Chondrocyte (in vitro differentiated cells): ENCODE measurements around the gene MSMP. TPM values are rescaled to one million over a fixed set of nuclear protein-coding genes. Genes with fewer than 3 reads are reported as not detected.

Source experiments
- DNase-seq: peaks from one replicate; pipeline ENCODE4 v3.0.0; 2021; ENCODE audit warnings: mixed read lengths, low spot score
- H3K27ac Mint-ChIP-seq: one replicate; pipeline ENCODE4 v1.8.0; 2021; ENCODE audit warnings: mild to moderate bottlenecking, moderate library complexity, mixed read lengths; ENCODE audit not compliant: unreplicated experiment
- H3K27me3 Mint-ChIP-seq: 2 replicates; pipeline ENCODE4 v1.8.0; 2021; ENCODE audit warnings: low read depth, mixed read lengths
- H3K36me3 Mint-ChIP-seq: 2 replicates; pipeline ENCODE4 v1.8.0; 2021; ENCODE audit warnings: low read depth, mixed read lengths
- H3K4me1 Mint-ChIP-seq: 2 replicates; pipeline ENCODE4 v1.8.0; 2021; ENCODE audit warnings: low read depth, mild to moderate bottlenecking, mixed read lengths
- H3K4me3 Mint-ChIP-seq: one replicate; pipeline ENCODE4 v1.8.0; 2021; ENCODE audit warnings: mild to moderate bottlenecking, moderate library complexity, mixed read lengths; ENCODE audit not compliant: unreplicated experiment
- H3K9me3 Mint-ChIP-seq: 2 replicates; pipeline ENCODE4 v1.8.0; 2021; ENCODE audit warnings: low read depth, mixed read lengths
- microRNA-seq: library from miRNA; unstranded; fragments of <30 nt; microRNA quantifications from one replicate; pipeline ENCODE4 v1.2.0, GENCODE V29; 2020; ENCODE audit warnings: borderline number of aligned reads
- total RNA-seq: library from RNA; stranded (reverse); gene quantifications from 3 replicates; pipeline ENCODE4 v1.2.1, GENCODE V29; 2021
- TF ChIP-seq, protein P1 (sequence below): fragments of 200-600 bp; sonication (generic); IDR thresholded peaks from 2 replicates; pipeline ENCODE4 v1.5.0; 2021; ENCODE audit warnings: antibody characterized with exemption, mild to moderate bottlenecking, moderate library complexity

The MSMP gene
- total RNA-seq, 1 donor from 2014 or later: not detected

DNA sequence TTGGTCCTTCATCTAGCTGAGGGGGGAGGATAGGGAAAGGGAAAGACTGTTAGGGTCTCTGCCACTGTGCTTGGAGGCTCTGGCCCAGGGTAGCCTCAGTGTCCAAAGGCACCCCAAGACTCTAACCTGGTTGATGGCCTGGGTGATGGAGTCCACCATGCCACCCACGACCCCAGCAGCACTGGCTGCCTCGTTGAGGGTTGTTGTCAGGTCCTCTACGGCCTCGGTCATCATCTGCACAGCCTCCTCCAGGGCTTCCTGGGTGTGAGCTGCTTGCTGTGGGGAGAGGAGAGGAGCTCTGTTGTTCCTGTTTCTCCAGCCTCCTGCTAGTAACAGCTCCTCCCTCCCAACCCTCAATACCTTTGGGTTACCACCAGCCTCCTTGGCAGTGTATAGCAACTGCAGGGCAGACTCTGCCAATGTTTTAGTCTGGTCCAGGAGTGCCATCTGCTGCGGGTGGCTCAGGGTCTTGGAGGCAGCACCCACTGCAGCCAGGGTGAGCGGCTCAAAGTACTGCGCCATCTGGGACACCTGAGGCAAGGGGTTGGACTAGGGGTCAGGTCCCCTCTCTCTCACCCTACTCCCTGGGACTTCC, 48.1 kb downstream of the MSMP start:
- H3K27me3 Mint-ChIP-seq: no peaks in the 10 kb centered on the region
- no peak for DNase-seq
- peaks cover 65% of the 10 kb centered on the region for H3K36me3 Mint-ChIP-seq
- no peaks in the 10 kb centered on the region for H3K9me3 Mint-ChIP-seq
- TF ChIP-seq, protein P1, sequence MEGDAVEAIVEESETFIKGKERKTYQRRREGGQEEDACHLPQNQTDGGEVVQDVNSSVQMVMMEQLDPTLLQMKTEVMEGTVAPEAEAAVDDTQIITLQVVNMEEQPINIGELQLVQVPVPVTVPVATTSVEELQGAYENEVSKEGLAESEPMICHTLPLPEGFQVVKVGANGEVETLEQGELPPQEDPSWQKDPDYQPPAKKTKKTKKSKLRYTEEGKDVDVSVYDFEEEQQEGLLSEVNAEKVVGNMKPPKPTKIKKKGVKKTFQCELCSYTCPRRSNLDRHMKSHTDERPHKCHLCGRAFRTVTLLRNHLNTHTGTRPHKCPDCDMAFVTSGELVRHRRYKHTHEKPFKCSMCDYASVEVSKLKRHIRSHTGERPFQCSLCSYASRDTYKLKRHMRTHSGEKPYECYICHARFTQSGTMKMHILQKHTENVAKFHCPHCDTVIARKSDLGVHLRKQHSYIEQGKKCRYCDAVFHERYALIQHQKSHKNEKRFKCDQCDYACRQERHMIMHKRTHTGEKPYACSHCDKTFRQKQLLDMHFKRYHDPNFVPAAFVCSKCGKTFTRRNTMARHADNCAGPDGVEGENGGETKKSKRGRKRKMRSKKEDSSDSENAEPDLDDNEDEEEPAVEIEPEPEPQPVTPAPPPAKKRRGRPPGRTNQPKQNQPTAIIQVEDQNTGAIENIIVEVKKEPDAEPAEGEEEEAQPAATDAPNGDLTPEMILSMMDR: no peak
- H3K27ac Mint-ChIP-seq: no peak overlapping the region
- no peaks in the 10 kb centered on the region for H3K4me1 Mint-ChIP-seq
- H3K4me3 Mint-ChIP-seq: no peak overlapping the region

DNA sequence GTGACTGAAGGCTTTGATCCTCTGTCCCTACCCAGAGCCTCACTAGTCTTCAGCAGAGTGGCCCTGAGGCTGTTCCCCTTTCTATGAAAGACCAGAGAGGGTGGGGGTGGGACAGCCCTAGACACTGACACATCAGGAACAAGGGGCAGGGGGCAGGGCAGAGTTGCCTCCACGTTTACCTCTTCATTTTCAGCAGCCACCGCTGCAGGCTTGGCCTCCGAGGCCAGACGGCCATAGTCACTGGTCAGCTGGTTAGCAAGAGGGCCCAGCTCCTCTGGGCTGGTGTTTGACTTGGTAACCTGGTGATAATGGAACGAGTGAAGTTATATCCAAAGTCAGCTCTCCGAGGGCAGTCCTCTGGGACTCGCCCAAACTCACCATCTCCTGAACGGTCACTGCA, 48.7 kb downstream of the MSMP start:
- Mint-ChIP-seq H3K4me1 (no peaks in the 10 kb centered on the region), H3K27me3 (no peaks in the 10 kb centered on the region), H3K4me3 (no peak overlapping the region), H3K9me3 (no peaks in the 10 kb centered on the region), H3K27ac (no peak overlapping the region), H3K36me3 (peaks cover 60% of the 10 kb centered on the region)
- TF ChIP-seq, protein P1: no peak
- DNase-seq: no peak

DNA sequence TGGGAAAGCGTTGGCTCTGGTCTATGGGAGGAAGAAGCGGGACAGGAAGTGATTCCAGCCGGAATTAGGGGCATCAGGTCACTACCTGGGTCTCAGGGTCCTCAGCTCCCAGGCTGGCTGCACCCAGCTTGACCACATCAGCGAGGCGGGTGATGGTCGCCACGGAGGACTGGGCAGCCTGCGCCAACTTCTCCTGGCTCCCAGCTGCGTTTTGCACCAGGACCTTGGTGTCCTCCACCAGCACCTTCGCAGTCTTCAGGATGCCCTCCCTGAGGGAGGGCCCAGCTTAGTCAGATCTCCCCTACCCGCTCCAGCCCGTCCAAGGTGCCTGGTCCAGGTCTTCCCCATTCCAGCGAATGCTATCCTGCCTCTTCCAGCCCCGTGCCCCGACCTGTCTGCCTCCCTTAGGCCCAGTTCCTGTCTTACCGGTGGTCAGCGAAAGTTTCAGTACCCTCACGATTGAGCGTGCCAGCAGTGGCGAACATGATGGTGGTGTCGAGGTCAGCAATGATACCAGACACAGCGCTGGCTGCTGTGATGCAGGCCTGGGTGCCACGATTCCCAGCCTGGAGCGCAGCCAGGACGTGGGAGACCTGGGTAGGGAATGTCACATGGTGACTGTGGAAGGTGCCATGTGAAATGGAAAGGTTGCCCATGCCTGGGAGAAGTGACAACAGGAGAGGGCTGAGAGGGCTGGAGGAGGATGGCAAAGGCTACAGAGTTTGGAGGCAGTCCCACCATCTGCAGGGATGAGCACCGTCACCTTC, 50.0 kb downstream of the MSMP start:
- TF ChIP-seq, protein P1: no peak
- DNase-seq: no peak
- H3K27me3 Mint-ChIP-seq: no peaks in the 10 kb centered on the region
- peak overlapping the region; percentile 65 for H3K27ac Mint-ChIP-seq
- no peak overlapping the region for H3K4me3 Mint-ChIP-seq
- H3K36me3 Mint-ChIP-seq: peaks cover 55% of the 10 kb centered on the region
- no peaks in the 10 kb centered on the region for H3K4me1 Mint-ChIP-seq
- H3K9me3 Mint-ChIP-seq: no peaks in the 10 kb centered on the region

Small RNA genes within 50 kb of the gene (microRNA-seq; reads per million reads assigned to microRNA genes)
- 3.3 reads per million for gene MIR6852
- 1.7 reads per million for gene MIR6853

Other genes starting within 250 kb of the MSMP start
- gene TESK1, start 149.0 kb downstream of the MSMP start, total RNA-seq: 50.7 to 54.7 TPM (median 54.3 TPM) in 3 replicates
- 0.51 to 1.1 TPM (median 1.1 TPM) in 3 replicates for gene CD72, start 135.9 kb downstream of the MSMP start, total RNA-seq
- not detected in 3 replicates for gene SIT1, start 103.3 kb downstream of the MSMP start, total RNA-seq
- gene RMRP, start 96.3 kb downstream of the MSMP start, total RNA-seq: 11,782 to 13,339 TPM (median 12,386 TPM) in 3 replicates
- gene CCDC107, start 96.0 kb downstream of the MSMP start, total RNA-seq: 31.1 to 55.2 TPM (median 52.2 TPM) in 3 replicates
- 0.79 to 2.3 TPM (median 0.85 TPM) in 3 replicates for gene ARHGEF39, start 89.1 kb downstream of the MSMP start, total RNA-seq
- gene CA9, start 80.3 kb downstream of the MSMP start, total RNA-seq: 2.9 to 3.6 TPM in 2 of 3 replicates, not detected in the other
- gene TPM2, start 64.4 kb downstream of the MSMP start, total RNA-seq: 498 to 2,023 TPM (median 2,016 TPM) in 3 replicates
- 490 to 684 TPM (median 655 TPM) in 3 replicates for gene TLN1, start 22.1 kb downstream of the MSMP start, total RNA-seq
- 55.5 to 63.4 TPM (median 56.7 TPM) in 3 replicates for gene CREB3, start 21.6 kb downstream of the MSMP start, total RNA-seq
- gene GBA2, start 5.0 kb downstream of the MSMP start, total RNA-seq: 50.9 to 52.1 TPM (median 51.6 TPM) in 3 replicates
- 27.7 to 28.6 TPM (median 27.9 TPM) in 3 replicates for gene RGP1, start 5.0 kb downstream of the MSMP start, total RNA-seq
- 38.3 to 46.2 TPM (median 40.2 TPM) in 3 replicates for gene NPR2, start 37.3 kb upstream of the MSMP start, total RNA-seq
- 0.30 to 3.3 TPM (median 0.82 TPM) in 3 replicates for gene SPAG8, start 58.0 kb upstream of the MSMP start, total RNA-seq
- 30.3 to 32.8 TPM (median 32.0 TPM) in 3 replicates for gene HINT2, start 60.8 kb upstream of the MSMP start, total RNA-seq
- not detected in 3 replicates for gene FAM221B, start 74.5 kb upstream of the MSMP start, total RNA-seq
- 17.4 to 18.2 TPM (median 18.1 TPM) in 3 replicates for gene TMEM8B, start 75.0 kb upstream of the MSMP start, total RNA-seq
- not detected in 3 replicates for gene OR13J1, start 116.1 kb upstream of the MSMP start, total RNA-seq
- 7.2 to 16.6 TPM (median 7.8 TPM) in 3 replicates for gene HRCT1, start 151.9 kb upstream of the MSMP start, total RNA-seq
- 0.70 to 1.3 TPM (median 0.77 TPM) in 3 replicates for gene SPAAR, start 155.2 kb upstream of the MSMP start, total RNA-seq
- not detected in 3 replicates for gene OR2S2, start 203.9 kb upstream of the MSMP start, total RNA-seq